HepG2 (cell line): ENCODE data around the gene USP36. TPM values are rescaled to one million over a fixed set of nuclear protein-coding genes. Genes with fewer than 3 reads are reported as not detected.

Experiments used
- CHD2 ChIP-seq: IDR thresholded peaks from 2 replicates; pipeline ENCODE4 v1.6.1; 2011; ENCODE audit warnings: low read depth, low read length, improper control_type of control experiment
- DDIT3 ChIP-seq: sonication (generic); formaldehyde crosslinking; IDR thresholded peaks from 2 replicates; pipeline ENCODE4 v1.4.0; 2020; ENCODE audit warnings: mild to moderate bottlenecking, missing genetic modification reagents
- ETV5 ChIP-seq: IDR thresholded peaks from 2 replicates; pipeline ENCODE4 v1.6.1; 2018; ENCODE audit warnings: missing biosample characterization, missing genetic modification reagents, inconsistent platforms, borderline replicate concordance
- KLF9 ChIP-seq: IDR thresholded peaks from 2 replicates; pipeline ENCODE4 v1.6.1; 2016; ENCODE audit warnings: low read depth
- NRL ChIP-seq: sonication (generic); formaldehyde crosslinking; IDR thresholded peaks from 2 replicates; pipeline ENCODE4 v1.5.0; 2020; ENCODE audit warnings: missing genetic modification reagents, mild to moderate bottlenecking, moderate library complexity, borderline replicate concordance
- SALL2 ChIP-seq: sonication (generic); formaldehyde crosslinking; IDR thresholded peaks from 2 replicates; pipeline ENCODE4 v1.8.1; 2023; ENCODE audit warnings: mild to moderate bottlenecking, missing genetic modification reagents, inconsistent platforms
- TMF1 ChIP-seq: sonication (generic); formaldehyde crosslinking; IDR thresholded peaks from 2 replicates; pipeline ENCODE4 v1.8.1; 2022; ENCODE audit warnings: low read depth, missing genetic modification reagents
- ZBTB38 ChIP-seq: sonication (generic); formaldehyde crosslinking; IDR thresholded peaks from 2 replicates; pipeline ENCODE4 v1.5.1; 2020; ENCODE audit warnings: mild to moderate bottlenecking, missing genetic modification reagents
- ZBTB7A ChIP-seq: sonication (generic); formaldehyde crosslinking; IDR thresholded peaks from 2 replicates; pipeline ENCODE4 v1.8.0; 2022; ENCODE audit warnings: mild to moderate bottlenecking, missing genetic modification reagents
- ZNF124 ChIP-seq: sonication (generic); formaldehyde crosslinking; IDR thresholded peaks from 2 replicates; pipeline ENCODE4 v1.4.0; 2020; ENCODE audit warnings: missing genetic modification reagents
- ZNF383 ChIP-seq: sonication (generic); formaldehyde crosslinking; IDR thresholded peaks from 2 replicates; pipeline ENCODE4 v1.4.0; 2020; ENCODE audit warnings: missing genetic modification reagents, mild to moderate bottlenecking, borderline replicate concordance
- ZNF431 ChIP-seq: sonication (generic); formaldehyde crosslinking; IDR thresholded peaks from 2 replicates; pipeline ENCODE4 v1.9.0; 2022; ENCODE audit warnings: missing genetic modification reagents, low read depth, mild to moderate bottlenecking, borderline replicate concordance
- ZNF792 ChIP-seq: IDR thresholded peaks from 2 replicates; pipeline ENCODE4 v1.6.1; 2016
- ZNF878 ChIP-seq: sonication (generic); formaldehyde crosslinking; IDR thresholded peaks from 2 replicates; pipeline ENCODE4 v1.8.1; 2023; ENCODE audit warnings: mild to moderate bottlenecking, missing genetic modification reagents, moderate library complexity
- polyA plus RNA-seq, 8 experiments: library from polyadenylated mRNA; depleted of rRNA in 3 of 8; stranded (reverse) in 7 of 8; unstranded in 1 of 8; fragments of >200 nt; fragmentation: Illumina TruSeq in 4 of 8; extraction: Trizol in 4 of 8; gene quantifications; 2 replicates each; pipeline versions ENCODE4 v1.2.1 to v1.2.3, GENCODE V29; 2011 to 2016; ENCODE audit warnings: low read depth in 4 of 8, missing spikeins in 1 of 8, mixed read lengths in 1 of 8; ENCODE audit not compliant: insufficient read depth in 1 of 8
- total RNA-seq, 5 experiments: library from RNA; depleted of rRNA; stranded (reverse); fragments of >200 nt; fragmentation: Illumina TruSeq; extraction: Trizol; gene quantifications; 2 replicates each; pipeline ENCODE4 v1.2.3, GENCODE V29; 2016; ENCODE audit warnings: low read depth in 1 of 5
- TF ChIP-seq, protein P1 (sequence below): sonication (generic); formaldehyde crosslinking; IDR thresholded peaks from 2 replicates; pipeline ENCODE4 v1.8.1; 2023; ENCODE audit warnings: mild to moderate bottlenecking, missing genetic modification reagents
- TF ChIP-seq, protein P2 (sequence below): IDR thresholded peaks from 2 replicates; pipeline ENCODE4 v1.6.1; 2016; ENCODE audit warnings: mild to moderate bottlenecking
- TF ChIP-seq, protein P3 (sequence below): sonication (generic); formaldehyde crosslinking; IDR thresholded peaks from 2 replicates; pipeline ENCODE4 v1.5.1; 2020; ENCODE audit warnings: mild to moderate bottlenecking, missing genetic modification reagents, borderline replicate concordance
- TF ChIP-seq, protein P4 (sequence below): sonication (generic); formaldehyde crosslinking; IDR thresholded peaks from 2 replicates; pipeline ENCODE4 v1.4.0; 2020; ENCODE audit warnings: missing genetic modification reagents, borderline replicate concordance
- TF ChIP-seq, protein P5 (sequence below): sonication (generic); formaldehyde crosslinking; IDR thresholded peaks from 2 replicates; pipeline ENCODE4 v1.4.0; 2020; ENCODE audit warnings: missing genetic modification reagents, low read depth, mild to moderate bottlenecking, borderline replicate concordance

The USP36 gene
- total and polyA plus RNA-seq, 2 of the 13 experiments (the other 11 are each of a cell fraction or from before 2014, with no cell fraction given) = 29.6 to 45.9 TPM

DNA sequence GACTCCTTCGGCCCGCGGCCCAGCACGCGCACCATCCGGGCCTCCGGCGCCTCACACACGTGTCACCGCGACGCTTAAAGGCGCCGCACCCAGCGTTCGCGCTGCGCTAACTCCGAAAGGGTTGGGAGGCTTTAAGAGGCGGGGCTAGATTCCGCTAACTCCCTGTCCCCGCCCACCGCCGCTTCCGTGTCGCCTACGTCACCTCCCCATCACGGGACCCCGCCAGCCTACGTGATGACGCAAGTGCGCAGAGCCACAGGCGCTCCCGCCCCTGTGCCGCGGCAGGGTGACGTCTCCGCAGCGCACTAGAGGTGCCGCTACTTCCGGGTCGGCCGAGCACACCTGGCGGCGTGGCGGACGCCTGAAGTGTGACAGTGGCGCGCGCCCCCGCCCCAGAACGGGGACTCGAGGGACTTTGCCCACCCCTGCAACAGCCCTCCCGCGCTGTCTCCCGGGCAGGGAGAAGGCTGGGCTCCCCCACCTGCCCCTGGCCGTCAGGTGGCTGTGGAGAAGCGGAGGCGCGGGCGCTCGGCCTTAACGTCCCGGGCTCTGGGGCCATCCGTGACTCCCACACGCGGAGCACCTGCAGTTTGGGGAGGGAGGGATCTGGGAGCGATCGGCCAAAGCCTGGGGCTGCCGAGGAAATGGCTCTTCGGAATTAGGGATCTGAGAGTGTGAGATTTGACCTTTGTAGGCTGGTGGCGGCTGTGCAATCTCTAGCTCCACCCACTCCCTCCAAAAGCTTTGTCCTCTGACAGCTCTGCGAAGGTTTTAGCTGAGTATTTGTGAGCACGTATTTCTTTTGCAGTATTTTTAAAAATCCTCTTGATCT, at the start of gene USP36 (continued):
- TF ChIP-seq ZNF124 (CRISPR knock-in tag) = peak; percentile 95
- peak; percentile 96; the same call in 1 of the 2 replicates for TF ChIP-seq ZNF792
- no peak for TF ChIP-seq ZNF383 (CRISPR knock-in tag)
- TF ChIP-seq, protein P1, sequence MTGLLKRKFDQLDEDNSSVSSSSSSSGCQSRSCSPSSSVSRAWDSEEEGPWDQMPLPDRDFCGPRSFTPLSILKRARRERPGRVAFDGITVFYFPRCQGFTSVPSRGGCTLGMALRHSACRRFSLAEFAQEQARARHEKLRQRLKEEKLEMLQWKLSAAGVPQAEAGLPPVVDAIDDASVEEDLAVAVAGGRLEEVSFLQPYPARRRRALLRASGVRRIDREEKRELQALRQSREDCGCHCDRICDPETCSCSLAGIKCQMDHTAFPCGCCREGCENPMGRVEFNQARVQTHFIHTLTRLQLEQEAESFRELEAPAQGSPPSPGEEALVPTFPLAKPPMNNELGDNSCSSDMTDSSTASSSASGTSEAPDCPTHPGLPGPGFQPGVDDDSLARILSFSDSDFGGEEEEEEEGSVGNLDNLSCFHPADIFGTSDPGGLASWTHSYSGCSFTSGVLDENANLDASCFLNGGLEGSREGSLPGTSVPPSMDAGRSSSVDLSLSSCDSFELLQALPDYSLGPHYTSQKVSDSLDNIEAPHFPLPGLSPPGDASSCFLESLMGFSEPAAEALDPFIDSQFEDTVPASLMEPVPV (CRISPR knock-in tag) = peak; percentile 99
- no peak for TF ChIP-seq CHD2
- TF ChIP-seq ZNF878 = peak; percentile 92; the same call in 1 of the 2 replicates
- TF ChIP-seq, protein P2, sequence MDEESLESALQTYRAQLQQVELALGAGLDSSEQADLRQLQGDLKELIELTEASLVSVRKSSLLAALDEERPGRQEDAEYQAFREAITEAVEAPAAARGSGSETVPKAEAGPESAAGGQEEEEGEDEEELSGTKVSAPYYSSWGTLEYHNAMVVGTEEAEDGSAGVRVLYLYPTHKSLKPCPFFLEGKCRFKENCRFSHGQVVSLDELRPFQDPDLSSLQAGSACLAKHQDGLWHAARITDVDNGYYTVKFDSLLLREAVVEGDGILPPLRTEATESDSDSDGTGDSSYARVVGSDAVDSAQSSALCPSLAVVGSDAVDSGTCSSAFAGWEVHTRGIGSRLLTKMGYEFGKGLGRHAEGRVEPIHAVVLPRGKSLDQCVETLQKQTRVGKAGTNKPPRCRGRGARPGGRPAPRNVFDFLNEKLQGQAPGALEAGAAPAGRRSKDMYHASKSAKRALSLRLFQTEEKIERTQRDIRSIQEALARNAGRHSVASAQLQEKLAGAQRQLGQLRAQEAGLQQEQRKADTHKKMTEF = peak; percentile 99
- TF ChIP-seq ZBTB38 = peak; percentile 90; the same call in 1 of the 2 replicates
- TF ChIP-seq ETV5 = peak; percentile 82; the same call in 1 of the 2 replicates
- TF ChIP-seq, protein P3, sequence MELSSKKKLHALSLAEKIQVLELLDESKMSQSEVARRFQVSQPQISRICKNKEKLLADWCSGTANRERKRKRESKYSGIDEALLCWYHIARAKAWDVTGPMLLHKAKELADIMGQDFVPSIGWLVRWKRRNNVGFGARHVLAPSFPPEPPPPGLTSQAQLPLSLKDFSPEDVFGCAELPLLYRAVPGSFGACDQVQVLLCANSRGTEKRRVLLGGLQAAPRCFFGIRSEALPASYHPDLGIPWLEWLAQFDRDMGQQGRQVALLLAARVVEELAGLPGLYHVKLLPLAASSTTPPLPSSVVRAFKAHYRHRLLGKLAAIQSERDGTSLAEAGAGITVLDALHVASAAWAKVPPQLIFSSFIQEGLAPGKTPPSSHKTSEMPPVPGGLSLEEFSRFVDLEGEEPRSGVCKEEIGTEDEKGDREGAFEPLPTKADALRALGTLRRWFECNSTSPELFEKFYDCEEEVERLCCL = peak; percentile 84
- TF ChIP-seq, protein P4, sequence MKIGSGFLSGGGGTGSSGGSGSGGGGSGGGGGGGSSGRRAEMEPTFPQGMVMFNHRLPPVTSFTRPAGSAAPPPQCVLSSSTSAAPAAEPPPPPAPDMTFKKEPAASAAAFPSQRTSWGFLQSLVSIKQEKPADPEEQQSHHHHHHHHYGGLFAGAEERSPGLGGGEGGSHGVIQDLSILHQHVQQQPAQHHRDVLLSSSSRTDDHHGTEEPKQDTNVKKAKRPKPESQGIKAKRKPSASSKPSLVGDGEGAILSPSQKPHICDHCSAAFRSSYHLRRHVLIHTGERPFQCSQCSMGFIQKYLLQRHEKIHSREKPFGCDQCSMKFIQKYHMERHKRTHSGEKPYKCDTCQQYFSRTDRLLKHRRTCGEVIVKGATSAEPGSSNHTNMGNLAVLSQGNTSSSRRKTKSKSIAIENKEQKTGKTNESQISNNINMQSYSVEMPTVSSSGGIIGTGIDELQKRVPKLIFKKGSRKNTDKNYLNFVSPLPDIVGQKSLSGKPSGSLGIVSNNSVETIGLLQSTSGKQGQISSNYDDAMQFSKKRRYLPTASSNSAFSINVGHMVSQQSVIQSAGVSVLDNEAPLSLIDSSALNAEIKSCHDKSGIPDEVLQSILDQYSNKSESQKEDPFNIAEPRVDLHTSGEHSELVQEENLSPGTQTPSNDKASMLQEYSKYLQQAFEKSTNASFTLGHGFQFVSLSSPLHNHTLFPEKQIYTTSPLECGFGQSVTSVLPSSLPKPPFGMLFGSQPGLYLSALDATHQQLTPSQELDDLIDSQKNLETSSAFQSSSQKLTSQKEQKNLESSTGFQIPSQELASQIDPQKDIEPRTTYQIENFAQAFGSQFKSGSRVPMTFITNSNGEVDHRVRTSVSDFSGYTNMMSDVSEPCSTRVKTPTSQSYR = peak; percentile 46; the same call in 1 of the 2 replicates
- peak; percentile 78; the same call in 1 of the 2 replicates for TF ChIP-seq ZNF431 (CRISPR knock-in tag)
- TF ChIP-seq DDIT3 (CRISPR knock-in tag) = no peak
- peak; percentile 99 for TF ChIP-seq TMF1 (CRISPR knock-in tag)
- TF ChIP-seq SALL2 (CRISPR knock-in tag) = peak; percentile 83
- TF ChIP-seq, protein P5, sequence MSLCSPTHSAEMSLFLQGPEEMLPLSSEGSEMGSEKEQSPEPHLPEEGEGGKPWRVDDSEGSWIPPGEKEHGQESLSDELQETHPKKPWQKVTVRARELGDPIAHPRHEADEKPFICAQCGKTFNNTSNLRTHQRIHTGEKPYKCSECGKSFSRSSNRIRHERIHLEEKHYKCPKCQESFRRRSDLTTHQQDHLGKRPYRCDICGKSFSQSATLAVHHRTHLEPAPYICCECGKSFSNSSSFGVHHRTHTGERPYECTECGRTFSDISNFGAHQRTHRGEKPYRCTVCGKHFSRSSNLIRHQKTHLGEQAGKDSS (CRISPR knock-in tag) = peak; percentile 90; the same call in 1 of the 2 replicates
- TF ChIP-seq NRL (CRISPR knock-in tag) = peak; percentile 91
- TF ChIP-seq ZBTB7A (CRISPR knock-in tag) = peak; percentile 95
- TF ChIP-seq KLF9 (CRISPR knock-in tag) = no peak
